Naive thymus-derived CD8-positive, alpha-beta T cell (primary cell): ENCODE measurements around the gene MTCL3.

Experiments
- ATAC-seq, 2 donors: fragments of 150-1000 bp; cut with Tn5 transposase in 1 of 2; sonication (Bioruptor Pico), chemical (Tn5 transposase) in 1 of 2; 1 replicate in 1 of 2; 2 replicates in 1 of 2; pipeline ENCODE4 v1.10.0; 2021; ENCODE audit warnings: mild to moderate bottlenecking in 2 of 2, moderate library complexity in 2 of 2
- POLR2A ChIA-PET: fragments of 350-600 bp; sonication (Branson Sonifier 250); formaldehyde crosslinking; loops from one replicate; lab custom pipeline; 2021; ENCODE audit warnings: antibody characterized with exemption; lab: Charles Lee
- DNase-seq, 10 donors: peaks; one replicate each; pipeline versions ENCODE4 v3.0.0 to v3.0.0-alpha.2; 2020 to 2022
- H3K27ac Mint-ChIP-seq, 10 donors: one replicate each; pipeline ENCODE4 v1.8.0; 2020 to 2022; ENCODE audit warnings: mild to moderate bottlenecking in 10 of 10, mixed read lengths in 10 of 10, moderate library complexity in 4 of 10, inconsistent platforms in 1 of 10
- H3K27me3 Mint-ChIP-seq, 5 donors: one replicate each; pipeline ENCODE4 v1.8.0; 2021 to 2022; ENCODE audit warnings: mixed read lengths in 5 of 5
- H3K36me3 Mint-ChIP-seq, 3 donors: one replicate each; pipeline ENCODE4 v1.8.0; 2020 to 2022; ENCODE audit warnings: mixed read lengths in 3 of 3, mild to moderate bottlenecking in 2 of 3, inconsistent platforms in 1 of 3
- H3K4me1 Mint-ChIP-seq, 4 donors: one replicate each; pipeline ENCODE4 v1.8.0; 2021 to 2022; ENCODE audit warnings: mixed read lengths in 4 of 4
- H3K4me3 Mint-ChIP-seq, 10 donors: one replicate each; pipeline ENCODE4 v1.8.0; 2020 to 2022; ENCODE audit warnings: mild to moderate bottlenecking in 10 of 10, mixed read lengths in 10 of 10, moderate library complexity in 6 of 10, inconsistent platforms in 1 of 10
- H3K9me3 Mint-ChIP-seq, 9 donors: one replicate each; pipeline ENCODE4 v1.8.0; 2020 to 2022; ENCODE audit warnings: mixed read lengths in 9 of 9, mild to moderate bottlenecking in 3 of 9, inconsistent platforms in 1 of 9, moderate library complexity in 1 of 9

Gene MTCL3

GRCh38 chr6:127518710-127519468 is at the start of gene MTCL3:
Gene MTCL3 (minus strand): TSS chr6:127519335.
- Mint-ChIP-seq H3K36me3 (peaks cover 0 to 2% (median 0%) of the 10 kb centered on the region in 3 donors), H3K4me1 (peaks cover 14 to 39% (median 31%) of the 10 kb centered on the region in 4 donors), H3K27me3 (peaks cover 26 to 74% (median 52%) of the 10 kb centered on the region in 5 donors), H3K4me3 (peak within 1 kb of the TSS in 6 of 10 donors; percentile 20 to 64 (median 31)), H3K27ac (peak within 1 kb of the TSS in 1 of 10 donors; percentile 43), H3K9me3 (peaks cover 0 to 9% (median 0%) of the 10 kb centered on the region in 9 donors)
- no peak for ATAC-seq
- POLR2A ChIA-PET = no interaction called here
- no peak for DNase-seq

DNA sequence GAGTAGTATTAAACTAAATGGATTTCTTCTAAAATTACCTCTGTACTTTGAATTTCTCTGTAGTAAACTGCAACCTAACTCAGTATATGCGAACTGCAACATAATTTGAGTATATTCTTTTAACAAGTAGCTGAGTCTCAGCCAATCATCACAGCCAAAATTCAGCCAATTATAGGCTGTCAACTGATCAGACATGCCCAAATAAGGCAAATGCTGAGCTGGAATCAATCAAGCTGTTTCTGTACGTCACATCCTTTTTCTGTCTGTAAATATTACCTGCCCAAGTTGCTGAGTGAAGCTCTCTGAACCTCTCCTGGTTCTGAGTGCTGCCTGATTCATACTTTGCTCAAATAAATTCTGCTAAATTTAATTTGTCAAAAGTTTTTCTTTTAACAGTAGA is 48.3 kb upstream of the MTCL3 start:
- DNase-seq (no peak), ATAC-seq (no peak)
- H3K9me3 Mint-ChIP-seq = no peaks in the 10 kb centered on the region
- POLR2A ChIA-PET = no interaction called here
- H3K27me3 Mint-ChIP-seq = peaks cover 4 to 7% (median 5%) of the 10 kb centered on the region in 5 donors
- H3K4me3 Mint-ChIP-seq = no peak overlapping the region
- no peak overlapping the region for H3K27ac Mint-ChIP-seq
- H3K36me3 Mint-ChIP-seq = peaks cover 0 to 5% (median 0%) of the 10 kb centered on the region in 3 donors
- peaks cover 0 to 9% (median 2%) of the 10 kb centered on the region in 4 donors for H3K4me1 Mint-ChIP-seq

DNA sequence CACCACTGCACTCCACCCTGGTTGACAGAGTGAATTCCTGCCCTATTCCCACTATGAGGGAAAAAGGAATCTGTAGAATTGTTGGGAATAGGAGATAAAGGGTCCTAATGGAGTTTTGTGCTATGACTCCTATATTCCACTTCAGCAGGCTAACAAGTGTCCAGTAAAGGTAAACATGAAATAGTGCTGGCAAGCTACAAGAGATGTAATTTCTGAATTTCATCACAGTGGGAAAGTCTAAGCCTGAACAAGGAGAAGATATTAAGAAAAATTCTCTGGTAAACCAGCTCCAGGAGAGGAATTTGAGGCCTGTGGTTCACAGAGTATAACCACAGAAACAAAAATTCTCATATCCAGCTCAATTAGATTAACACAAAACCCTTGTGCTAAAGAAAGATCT is 47.5 kb upstream of the MTCL3 start:
- Mint-ChIP-seq H3K27me3 (peaks cover 4 to 9% (median 6%) of the 10 kb centered on the region in 5 donors), H3K9me3 (no peaks in the 10 kb centered on the region), H3K4me3 (no peak overlapping the region), H3K27ac (no peak overlapping the region), H3K36me3 (peaks cover 0 to 5% (median 0%) of the 10 kb centered on the region in 3 donors), H3K4me1 (peaks cover 0 to 9% (median 2%) of the 10 kb centered on the region in 4 donors)
- POLR2A ChIA-PET = no interaction called here
- no peak for DNase-seq
- no peak for ATAC-seq

DNA sequence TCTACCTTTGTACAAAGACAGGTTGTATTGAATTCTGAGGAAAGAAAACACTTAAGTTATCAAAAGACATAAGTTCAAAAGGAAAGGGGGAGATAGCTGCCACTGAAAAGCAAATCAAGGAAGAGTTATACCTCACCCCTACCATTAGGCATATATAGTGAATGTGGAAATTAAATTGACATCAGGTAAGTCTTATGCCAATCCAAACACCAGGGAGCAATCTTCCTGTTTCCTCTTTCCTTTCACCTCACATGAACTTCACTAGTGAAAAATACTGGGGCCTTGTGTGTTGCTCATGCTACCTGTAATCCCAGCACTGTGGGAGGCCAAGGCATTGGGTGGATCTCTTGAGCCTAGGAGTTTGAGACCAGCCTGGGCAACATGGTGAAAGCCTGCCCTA is 47.0 kb upstream of the MTCL3 start:
- peaks cover 4 to 9% (median 6%) of the 10 kb centered on the region in 5 donors for H3K27me3 Mint-ChIP-seq
- H3K9me3 Mint-ChIP-seq = no peaks in the 10 kb centered on the region
- ATAC-seq (no peak), DNase-seq (no peak)
- H3K27ac Mint-ChIP-seq = no peak overlapping the region
- H3K4me1 Mint-ChIP-seq = peaks cover 0 to 7% (median 2%) of the 10 kb centered on the region in 4 donors
- peaks cover 0 to 5% (median 0%) of the 10 kb centered on the region in 3 donors for H3K36me3 Mint-ChIP-seq
- POLR2A ChIA-PET = no interaction called here
- no peak overlapping the region for H3K4me3 Mint-ChIP-seq

- H3K27ac Mint-ChIP-seq = no peak overlapping the region
- peaks cover 0 to 5% (median 0%) of the 10 kb centered on the region in 3 donors for H3K36me3 Mint-ChIP-seq
- no peak for DNase-seq
- H3K4me3 Mint-ChIP-seq = no peak overlapping the region
- no peaks in the 10 kb centered on the region for H3K4me1 Mint-ChIP-seq
- peaks cover 4 to 14% (median 6%) of the 10 kb centered on the region in 5 donors for H3K27me3 Mint-ChIP-seq
- ATAC-seq = no peak
- POLR2A ChIA-PET = no interaction called here
- no peaks in the 10 kb centered on the region for H3K9me3 Mint-ChIP-seq
These were observed 45.6 kb upstream of the MTCL3 start for GRCh38 chr6:127564761-127565160.

DNA sequence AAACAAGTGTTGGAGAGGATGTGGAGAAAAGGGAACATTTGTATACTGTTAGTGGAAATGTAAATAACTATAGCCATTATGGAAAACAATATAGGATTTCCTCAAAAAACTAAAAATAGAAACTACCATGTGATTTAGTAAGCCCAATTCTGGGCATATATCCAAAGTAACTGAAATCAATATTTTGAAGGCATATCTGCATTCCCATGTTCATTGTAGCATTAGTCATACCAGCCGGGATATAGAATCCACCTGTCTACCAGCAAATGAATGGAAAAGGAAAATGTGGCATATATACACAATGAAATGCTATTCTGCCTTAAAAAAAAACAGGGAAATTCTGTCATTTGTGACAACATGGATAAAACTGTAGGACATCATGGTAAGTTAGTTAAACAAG is 42.5 kb upstream of the MTCL3 start:
- H3K36me3 Mint-ChIP-seq = peaks cover 0 to 5% (median 0%) of the 10 kb centered on the region in 3 donors
- H3K9me3 Mint-ChIP-seq = no peaks in the 10 kb centered on the region
- no peak overlapping the region for H3K4me3 Mint-ChIP-seq
- peaks cover 7 to 16% (median 8%) of the 10 kb centered on the region in 5 donors for H3K27me3 Mint-ChIP-seq
- DNase-seq (no peak), ATAC-seq (no peak)
- H3K4me1 Mint-ChIP-seq = no peaks in the 10 kb centered on the region
- H3K27ac Mint-ChIP-seq = no peak overlapping the region
- POLR2A ChIA-PET = no interaction called here

DNA sequence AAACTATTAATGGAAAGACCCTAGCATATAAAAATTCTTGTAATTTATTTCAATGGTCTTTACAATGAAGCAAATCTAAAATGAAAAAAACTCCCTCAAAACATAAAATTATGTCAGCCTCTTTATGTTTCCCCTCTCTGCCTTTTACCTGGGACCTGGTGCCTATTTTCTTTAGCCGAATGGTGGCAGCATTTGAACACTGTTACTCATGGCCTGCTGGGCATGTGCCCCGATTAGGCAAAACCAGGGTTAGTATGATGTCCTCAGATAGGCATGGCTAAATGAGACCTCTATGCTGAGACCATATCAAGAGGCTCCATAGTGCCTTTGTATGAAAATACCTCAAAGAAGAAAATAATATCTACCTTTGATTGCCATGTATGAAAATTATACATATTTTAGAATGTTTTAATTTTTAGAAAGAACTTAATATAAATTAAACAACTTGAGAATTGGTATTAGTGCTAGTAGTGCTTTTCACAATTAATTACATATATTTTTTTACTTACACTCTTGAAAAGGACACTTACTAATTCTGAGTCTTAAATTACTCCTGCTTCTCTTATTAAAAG is 35.4 kb upstream of the MTCL3 start:
- Mint-ChIP-seq H3K27ac (no peak overlapping the region), H3K27me3 (peaks cover 8 to 41% (median 16%) of the 10 kb centered on the region in 5 donors), H3K9me3 (no peaks in the 10 kb centered on the region), H3K4me1 (no peaks in the 10 kb centered on the region), H3K4me3 (no peak overlapping the region), H3K36me3 (no peaks in the 10 kb centered on the region)
- peak in 1 of 2 donors; percentile 37 for ATAC-seq
- DNase-seq = peak in 3 of 10 donors; percentile 2 to 19 (median 11)
- POLR2A ChIA-PET = no interaction called here

- DNase-seq = no peak
- POLR2A ChIA-PET = no interaction called here
These were observed 31.3 kb upstream of the MTCL3 start for GRCh38 chr6:127550403-127550802.

DNA sequence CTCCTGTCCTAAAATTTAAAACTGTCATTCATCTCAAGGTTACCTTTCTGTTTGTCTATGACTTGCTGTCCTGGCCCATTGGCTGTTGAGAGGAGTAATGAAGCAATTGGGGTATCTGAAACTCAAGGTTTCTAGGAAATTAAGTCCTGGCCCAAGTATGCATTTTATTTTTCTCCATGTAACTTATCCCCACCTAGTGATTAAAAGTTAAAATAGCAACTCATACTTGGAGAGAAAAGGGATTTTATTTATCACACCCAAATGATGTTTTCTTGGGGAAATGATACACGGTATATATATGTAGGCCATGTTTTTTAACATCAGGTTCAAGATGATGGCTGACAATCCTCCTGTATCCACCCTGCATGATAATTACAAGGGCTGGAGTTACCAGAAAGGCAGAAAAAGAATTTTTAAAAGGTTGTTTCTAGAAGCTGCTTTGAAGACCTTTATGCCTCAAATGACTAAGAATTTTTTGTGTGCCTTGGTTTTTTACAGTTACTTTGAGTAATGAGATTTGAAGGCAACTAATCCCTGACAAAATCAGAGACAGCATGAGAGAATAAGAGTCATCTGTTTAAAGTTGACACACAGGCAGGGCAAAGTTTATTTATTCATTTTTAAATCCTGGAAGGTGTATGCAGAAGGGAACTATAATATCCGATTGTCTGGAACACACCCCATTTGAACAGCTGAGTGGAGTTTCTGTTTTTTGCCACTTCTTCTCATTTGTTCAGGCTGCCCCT is 28.9 kb upstream of the MTCL3 start:
- H3K4me3 Mint-ChIP-seq = no peak overlapping the region
- no peak for ATAC-seq
- H3K27ac Mint-ChIP-seq = no peak overlapping the region
- POLR2A ChIA-PET = no interaction called here
- peaks cover 10 to 34% (median 13%) of the 10 kb centered on the region in 5 donors for H3K27me3 Mint-ChIP-seq
- no peaks in the 10 kb centered on the region for H3K4me1 Mint-ChIP-seq
- H3K36me3 Mint-ChIP-seq = no peaks in the 10 kb centered on the region
- DNase-seq = no peak
- H3K9me3 Mint-ChIP-seq = no peaks in the 10 kb centered on the region

More at GRCh38 chr6:127550403-127550802, 31.3 kb upstream of the MTCL3 start:
- Mint-ChIP-seq H3K27ac (no peak overlapping the region), H3K4me1 (no peaks in the 10 kb centered on the region), H3K27me3 (peaks cover 7 to 34% (median 11%) of the 10 kb centered on the region in 5 donors), H3K9me3 (no peaks in the 10 kb centered on the region), H3K36me3 (no peaks in the 10 kb centered on the region), H3K4me3 (no peak overlapping the region)
- no peak for ATAC-seq

- Mint-ChIP-seq H3K36me3 (no peaks in the 10 kb centered on the region), H3K9me3 (no peaks in the 10 kb centered on the region), H3K27ac (no peak overlapping the region), H3K4me1 (no peaks in the 10 kb centered on the region), H3K27me3 (peaks cover 7 to 30% (median 13%) of the 10 kb centered on the region in 5 donors), H3K4me3 (no peak overlapping the region)
- ATAC-seq (no peak), DNase-seq (peak in 1 of 10 donors; percentile 2)
- POLR2A ChIA-PET = no interaction called here
These were observed 28.1 kb upstream of the MTCL3 start for GRCh38 chr6:127547215-127547614.

DNA sequence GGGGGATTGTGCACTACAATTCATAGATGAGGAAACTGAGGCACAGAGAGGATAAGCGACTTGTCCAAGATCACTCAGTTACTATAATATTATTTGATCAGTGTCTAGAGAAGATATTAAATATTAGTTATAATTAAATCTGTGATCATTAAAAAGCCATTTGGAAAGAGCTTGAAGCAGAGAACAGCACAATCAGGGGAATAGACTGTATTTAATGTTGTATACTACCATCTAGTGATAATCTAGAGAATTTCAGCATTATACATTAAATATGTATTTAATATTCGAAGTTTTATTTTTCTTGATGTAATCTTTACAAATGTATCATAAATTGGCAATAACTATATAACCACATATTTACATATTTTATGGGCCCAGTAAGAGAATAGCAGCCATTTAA is 20.1 kb upstream of the MTCL3 start:
- peak in 2 of 10 donors; percentile 18 to 22 for DNase-seq
- ATAC-seq = no peak
- Mint-ChIP-seq H3K36me3 (no peaks in the 10 kb centered on the region), H3K27ac (no peak overlapping the region), H3K9me3 (no peaks in the 10 kb centered on the region), H3K27me3 (peaks cover 13 to 21% (median 17%) of the 10 kb centered on the region in 5 donors), H3K4me1 (peaks cover 0 to 2% (median 0%) of the 10 kb centered on the region in 4 donors), H3K4me3 (no peak overlapping the region)
- POLR2A ChIA-PET = interaction anchor here (0.7 kb wide), 1 partner anchor 62 kb away, joined by 5 read pairs; no protein-coding TSS in a partner anchor

- H3K9me3 Mint-ChIP-seq = no peaks in the 10 kb centered on the region
- no peaks in the 10 kb centered on the region for H3K36me3 Mint-ChIP-seq
- H3K27ac Mint-ChIP-seq = no peak overlapping the region
- ATAC-seq = no peak
- DNase-seq = no peak
- H3K27me3 Mint-ChIP-seq = peaks cover 13 to 21% (median 20%) of the 10 kb centered on the region in 5 donors
- POLR2A ChIA-PET = interaction anchor here (0.7 kb wide), 2 partner anchors 62 to 906 kb away, joined by 5 to 7 read pairs; no protein-coding TSS in a partner anchor
- peaks cover 0 to 2% (median 0%) of the 10 kb centered on the region in 4 donors for H3K4me1 Mint-ChIP-seq
- H3K4me3 Mint-ChIP-seq = no peak overlapping the region
These were observed 19.7 kb upstream of the MTCL3 start for GRCh38 chr6:127538750-127539264.
